ENCODE results near the gene C7orf57.
A peak's percentile ranks its signal among the peaks of the same experiment; 100 is the strongest.

C7orf57 gene

DNA sequence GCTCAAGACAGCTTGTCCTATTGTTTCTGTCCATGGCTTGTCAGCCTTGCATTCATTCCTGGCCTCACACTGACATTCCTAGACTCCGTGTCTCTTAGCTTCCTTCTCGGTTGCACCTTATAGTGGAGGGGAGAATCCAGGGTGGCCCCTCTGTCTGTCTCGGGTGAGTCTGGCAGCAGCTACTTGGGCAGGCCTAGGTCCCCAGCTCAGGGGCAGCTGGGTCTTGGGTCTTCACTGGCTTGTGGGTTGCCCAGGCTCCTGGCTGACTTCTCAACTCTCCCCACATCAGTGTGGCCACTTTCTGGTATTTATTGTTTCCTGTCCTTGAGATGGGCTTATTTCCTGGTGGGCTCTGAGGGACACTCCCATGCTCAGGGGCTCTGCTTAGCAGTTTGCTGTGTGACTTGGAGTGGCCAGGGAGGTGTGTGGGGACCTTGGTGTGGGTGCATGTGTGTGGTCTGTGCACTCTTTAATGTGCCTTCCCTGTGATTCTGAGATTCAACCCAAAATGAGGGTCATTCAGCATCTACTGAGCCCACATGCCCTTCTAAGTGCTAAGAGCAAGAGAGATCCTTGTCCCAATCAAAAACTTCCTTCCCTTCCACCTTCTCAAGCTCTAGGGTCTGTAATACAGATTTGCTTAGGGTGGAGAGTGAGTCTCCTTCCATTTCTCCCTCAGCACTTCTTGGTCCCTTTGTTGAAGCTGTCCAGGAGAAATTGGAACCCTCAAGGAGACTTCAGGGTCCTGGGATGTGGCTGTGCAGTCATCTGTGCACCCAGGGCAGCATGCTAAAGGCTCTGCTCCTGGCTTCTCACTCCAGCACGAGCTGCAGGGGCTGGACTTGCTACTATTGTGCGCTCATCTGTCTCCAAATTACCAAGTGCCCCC, 73.9 kb downstream of the C7orf57 start:
- TF ChIP-seq, protein P1, sequence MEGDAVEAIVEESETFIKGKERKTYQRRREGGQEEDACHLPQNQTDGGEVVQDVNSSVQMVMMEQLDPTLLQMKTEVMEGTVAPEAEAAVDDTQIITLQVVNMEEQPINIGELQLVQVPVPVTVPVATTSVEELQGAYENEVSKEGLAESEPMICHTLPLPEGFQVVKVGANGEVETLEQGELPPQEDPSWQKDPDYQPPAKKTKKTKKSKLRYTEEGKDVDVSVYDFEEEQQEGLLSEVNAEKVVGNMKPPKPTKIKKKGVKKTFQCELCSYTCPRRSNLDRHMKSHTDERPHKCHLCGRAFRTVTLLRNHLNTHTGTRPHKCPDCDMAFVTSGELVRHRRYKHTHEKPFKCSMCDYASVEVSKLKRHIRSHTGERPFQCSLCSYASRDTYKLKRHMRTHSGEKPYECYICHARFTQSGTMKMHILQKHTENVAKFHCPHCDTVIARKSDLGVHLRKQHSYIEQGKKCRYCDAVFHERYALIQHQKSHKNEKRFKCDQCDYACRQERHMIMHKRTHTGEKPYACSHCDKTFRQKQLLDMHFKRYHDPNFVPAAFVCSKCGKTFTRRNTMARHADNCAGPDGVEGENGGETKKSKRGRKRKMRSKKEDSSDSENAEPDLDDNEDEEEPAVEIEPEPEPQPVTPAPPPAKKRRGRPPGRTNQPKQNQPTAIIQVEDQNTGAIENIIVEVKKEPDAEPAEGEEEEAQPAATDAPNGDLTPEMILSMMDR (IDR thresholded peaks at IDR 0.05; ENCODE audit: insufficient read depth, missing control alignments): no peak
- DNase-seq (ENCODE audit: insufficient read length, low spot score): no peak
- no peak for FAIRE-seq

DNA sequence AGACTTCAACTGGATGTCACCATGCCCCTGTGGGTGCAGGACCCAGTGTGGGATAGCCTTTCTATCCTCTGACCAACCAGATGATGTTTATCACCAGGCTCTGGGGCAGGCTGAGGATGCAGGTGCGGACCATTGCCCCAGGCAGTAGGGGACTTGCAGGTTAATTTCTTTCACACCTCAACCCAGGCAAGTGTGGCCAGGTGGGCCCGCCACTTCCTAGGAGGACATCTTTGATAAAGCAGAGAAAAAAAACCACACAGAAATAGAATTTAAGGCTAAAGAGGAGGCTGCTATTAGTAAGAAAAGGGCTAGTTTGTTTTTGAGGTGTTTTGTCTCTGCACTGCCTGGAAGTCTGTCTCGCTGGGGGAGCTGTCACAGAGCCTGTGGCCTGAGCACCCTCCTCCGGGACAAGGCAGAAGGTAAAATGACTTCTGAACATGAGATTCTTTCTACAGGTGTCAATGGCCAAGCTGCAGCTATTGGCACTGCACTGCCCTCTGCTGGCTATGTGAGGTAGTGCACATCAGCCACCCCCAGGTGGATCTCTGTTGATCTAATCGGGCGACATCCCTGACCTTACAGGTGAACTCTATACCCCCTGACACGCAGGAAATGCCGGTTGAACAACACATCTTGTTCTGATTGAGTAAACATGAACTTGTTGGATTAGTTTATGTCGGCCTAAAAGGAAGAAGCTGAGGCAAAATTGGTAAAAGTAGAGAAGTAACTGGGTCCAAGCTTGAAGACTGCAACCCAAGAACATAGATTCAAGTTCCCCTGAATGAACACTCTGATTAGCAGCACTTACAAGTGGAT, 74.7 kb downstream of the C7orf57 start:
- peak; percentile 44 for FAIRE-seq
- peak; percentile 34 for DNase-seq (ENCODE audit: insufficient read length, low spot score)
- TF ChIP-seq, protein P1 (IDR thresholded peaks at IDR 0.05; ENCODE audit: insufficient read depth, missing control alignments): peak; percentile 89

DNA sequence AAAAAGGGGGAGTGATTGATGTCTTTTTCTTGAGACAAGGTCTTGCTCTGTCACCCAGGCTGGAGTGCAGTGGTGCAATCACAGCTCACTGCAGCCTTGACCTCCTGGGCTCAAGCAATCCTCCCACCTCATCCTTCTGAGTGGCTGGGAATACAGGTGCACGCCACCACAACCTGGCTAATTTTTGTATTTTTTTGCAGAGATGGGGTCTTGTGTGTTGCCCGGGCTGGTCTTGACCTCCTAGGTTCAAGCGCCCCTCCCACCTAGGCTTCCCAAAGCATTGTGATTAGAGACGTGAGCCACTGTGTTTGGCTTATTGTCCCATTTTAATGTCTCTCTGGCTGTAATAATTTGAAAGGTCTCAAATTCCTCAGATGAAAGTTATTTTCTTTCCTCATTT, 75.5 kb downstream of the C7orf57 start:
- no peak for DNase-seq (ENCODE audit: insufficient read length, low spot score)
- TF ChIP-seq, protein P1 (IDR thresholded peaks at IDR 0.05; ENCODE audit: insufficient read depth, missing control alignments): no peak
- FAIRE-seq: no peak
